DLD1 (cell line): ENCODE measurements around the gene EIF4A2.

Experiments used
- in situ Hi-C: cut with HindIII; loops from 2 replicates; pipeline ENCODE4 v1.10.0; 2017; ENCODE audit warnings: low sequenced_read_pairs

EIF4A2 gene

DNA sequence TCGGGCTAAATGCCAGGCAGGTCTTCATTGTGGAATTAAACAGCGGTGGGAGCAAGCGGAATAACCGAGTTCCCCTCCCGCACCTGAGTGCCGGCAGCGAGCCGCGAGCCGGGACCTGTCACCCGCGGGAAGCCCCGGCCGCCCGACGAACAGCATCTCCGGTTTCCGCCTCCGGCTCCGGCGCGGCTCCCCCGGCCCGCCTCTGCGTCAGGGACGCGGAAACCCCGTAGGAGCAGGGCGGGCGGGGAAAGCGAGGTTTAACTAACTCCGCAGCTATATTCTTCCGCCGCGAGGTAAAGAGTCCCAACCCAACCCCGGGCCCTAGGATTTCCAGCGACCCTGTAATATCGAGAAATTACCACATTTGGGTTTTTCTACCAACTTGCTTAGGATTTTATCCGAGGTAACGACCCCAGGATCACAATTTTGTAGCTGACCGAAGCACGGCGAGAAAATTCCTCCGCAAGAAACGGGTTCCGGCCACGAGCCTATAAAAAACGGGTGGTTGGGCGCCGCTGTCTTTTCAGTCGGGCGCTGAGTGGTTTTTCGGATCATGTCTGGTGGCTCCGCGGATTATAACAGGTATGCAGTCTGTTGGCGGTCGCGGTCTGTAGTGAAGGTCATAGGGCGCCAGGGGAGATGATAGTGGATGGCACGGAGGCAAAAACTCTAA lies at the start of gene EIF4A2:
Gene EIF4A2, plus strand, starts transcription at position 520 of the 673 bp plus-strand sequence. Its CDS starts 34 bp downstream, at position 554.
- in situ Hi-C loops: no loop called here

DNA sequence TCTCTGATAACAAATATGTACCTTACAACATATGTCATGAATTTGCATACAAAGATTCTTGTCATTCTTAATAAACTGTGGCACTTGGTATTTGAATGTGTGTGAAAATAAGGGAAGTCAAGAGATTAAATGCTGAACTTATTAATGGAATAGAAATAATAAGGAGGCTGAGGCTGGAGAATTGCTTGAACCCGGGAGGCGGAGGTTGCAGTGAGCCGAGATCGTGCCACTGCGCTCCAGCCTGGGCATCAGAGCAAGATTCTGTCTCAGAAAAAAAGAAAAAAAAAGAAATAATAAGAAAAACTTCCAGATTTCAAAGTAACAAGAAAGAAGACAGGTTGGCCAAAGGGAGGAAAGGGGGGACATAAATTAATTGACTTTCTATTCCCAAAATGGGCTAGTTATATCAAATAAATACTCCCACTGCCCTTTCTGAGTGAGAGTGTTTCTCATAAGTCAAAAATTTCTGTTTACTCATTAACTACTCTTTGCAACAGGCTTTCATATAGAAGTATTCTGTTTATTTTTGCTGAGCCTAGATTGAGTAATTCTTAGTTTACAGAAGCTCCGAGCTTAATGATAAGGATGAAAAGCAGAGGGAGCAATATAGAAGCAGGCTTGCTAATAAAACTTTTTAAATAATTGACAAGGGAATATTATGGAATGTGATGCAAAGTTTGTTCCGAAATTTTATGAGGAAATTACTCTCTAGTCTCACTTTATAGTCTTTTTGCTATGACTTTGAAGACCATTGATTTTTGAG lies 40.6 kb upstream of the EIF4A2 start:
- in situ Hi-C loops: no loop called here

DNA sequence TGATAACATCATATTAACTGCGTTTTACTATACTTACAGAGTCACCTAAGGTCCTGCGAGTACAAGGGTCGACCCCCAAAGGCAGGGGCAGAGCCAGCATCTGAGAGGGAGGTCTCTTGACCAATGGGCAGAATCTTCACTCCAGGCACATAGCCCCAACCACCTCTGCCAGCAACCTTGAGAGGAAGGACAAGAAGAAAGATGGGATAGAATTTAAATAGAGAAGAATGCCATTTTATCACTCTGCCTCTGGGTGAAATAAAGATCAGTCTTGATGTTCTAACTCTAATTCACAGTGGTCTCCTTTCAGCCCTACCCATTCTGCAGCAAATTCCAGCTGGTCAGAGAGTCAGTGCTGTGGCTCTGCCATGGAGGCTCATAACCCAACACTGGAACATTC lies 39.7 kb upstream of the EIF4A2 start:
- in situ Hi-C loops: no loop called here

DNA sequence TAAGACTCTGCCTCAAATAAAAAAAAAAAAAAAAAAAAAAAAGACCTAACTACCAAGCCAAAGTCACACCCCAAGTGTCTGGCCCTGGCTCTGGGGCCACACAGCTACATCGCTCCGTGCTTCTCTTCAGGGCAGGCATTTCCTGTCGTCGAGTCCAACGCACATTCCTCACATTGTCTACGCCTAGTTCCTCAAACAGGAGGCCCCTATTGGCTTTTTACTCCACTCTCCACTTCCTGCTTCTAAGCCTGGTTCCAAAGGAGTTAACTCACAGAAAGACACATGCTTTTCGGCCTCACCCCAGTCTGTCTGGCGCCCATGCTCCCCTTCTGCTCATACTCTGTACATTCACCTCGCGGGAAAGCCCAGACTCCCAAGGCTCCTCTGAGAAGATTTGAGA lies 37.4 kb upstream of the EIF4A2 start:
- in situ Hi-C loops: no loop called here

DNA sequence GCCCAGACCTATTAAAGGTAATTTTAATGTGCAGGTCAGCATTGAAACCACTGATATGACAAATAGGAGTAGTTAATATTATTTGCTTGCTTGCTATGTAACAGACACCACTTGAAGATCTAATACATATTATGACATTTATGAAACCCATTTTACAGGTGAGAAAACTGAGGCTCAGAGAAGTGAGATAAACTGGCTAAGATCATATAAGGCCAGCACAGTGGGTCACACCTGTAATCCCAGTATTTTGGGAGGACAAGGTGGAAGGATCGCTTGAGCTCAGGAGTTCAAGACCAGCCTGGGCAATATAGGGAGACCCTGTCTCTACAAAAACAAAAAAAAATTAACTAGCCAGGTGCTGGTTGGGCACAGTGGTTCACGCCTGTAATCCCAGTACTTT lies 33.1 kb upstream of the EIF4A2 start:
- in situ Hi-C loops: no loop called here

DNA sequence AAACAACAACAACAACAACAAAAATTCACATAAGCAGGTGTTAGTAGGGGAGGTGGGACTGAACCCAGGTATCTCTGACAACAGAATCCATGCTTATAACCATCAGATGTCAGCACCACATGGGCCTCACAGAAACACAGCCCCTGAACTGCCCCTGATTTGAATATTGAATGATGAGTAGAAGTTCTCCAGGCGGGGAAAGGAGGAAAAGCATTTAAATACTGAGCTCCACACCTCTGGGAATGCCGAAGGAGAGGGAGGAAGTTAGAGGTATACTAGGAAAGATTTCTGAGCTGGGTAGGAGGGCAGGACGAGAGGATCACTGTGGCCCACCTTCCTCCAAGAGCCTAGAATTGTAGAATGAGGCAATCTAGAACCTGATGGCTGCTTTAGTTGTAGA lies 31.9 kb upstream of the EIF4A2 start:
- in situ Hi-C loops: no loop called here

DNA sequence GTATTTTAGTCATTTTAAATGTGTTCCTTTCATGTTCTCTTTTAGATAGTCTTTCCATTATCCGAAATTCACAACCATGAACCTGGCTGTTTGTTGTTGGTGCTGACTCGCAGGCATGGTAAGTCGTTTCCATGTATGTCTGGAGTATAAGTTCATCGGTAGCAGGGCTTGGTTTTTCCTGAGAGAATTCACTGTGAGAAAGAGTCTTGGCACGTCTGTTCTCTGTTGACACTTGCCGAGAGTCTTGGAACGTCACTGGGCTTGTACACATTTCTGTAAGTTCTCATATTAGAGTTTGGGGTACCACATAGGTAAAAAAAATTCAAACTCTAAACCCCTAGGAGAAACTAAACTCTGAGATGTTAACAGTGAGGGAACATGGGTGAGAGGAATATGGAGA lies 29.4 kb upstream of the EIF4A2 start:
- in situ Hi-C loops: no loop called here

DNA sequence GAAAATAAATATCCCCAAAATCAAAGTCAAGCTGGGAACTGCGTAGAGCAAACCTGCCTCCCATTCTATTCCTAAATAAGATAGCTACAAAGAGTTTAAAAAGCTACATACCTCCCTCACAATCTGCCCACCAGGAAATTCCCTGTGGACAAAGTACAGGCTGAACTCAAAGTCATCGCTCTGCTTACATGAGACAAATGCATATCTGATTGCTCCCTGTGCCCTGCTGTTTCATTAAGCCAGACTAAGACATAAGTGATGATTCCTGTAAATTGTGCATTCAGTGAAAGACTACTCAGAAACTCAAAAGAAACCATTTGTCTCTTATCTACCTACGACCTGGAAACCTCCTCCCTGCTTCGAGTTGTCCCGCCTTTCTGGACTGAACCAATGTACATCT lies 28.5 kb upstream of the EIF4A2 start:
- in situ Hi-C loops: no loop called here

DNA sequence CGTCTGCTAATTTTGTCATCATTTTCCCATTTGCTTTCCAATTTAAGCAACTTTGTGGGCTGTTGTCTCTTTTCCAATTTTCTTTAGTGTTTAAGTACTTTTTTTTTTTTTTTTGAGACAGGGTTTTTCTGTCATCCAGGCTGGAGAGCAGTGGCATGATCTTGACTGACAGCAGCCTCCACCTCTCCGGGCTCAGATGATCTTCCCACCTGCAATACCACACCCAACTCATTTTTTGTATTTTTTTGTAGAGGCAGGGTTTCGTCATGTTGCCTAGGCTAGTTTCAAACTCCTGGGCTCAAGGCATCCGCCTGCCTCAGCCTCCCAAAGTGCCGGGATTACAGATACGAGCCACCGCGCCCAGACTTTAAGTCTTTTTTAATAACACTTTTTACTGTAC lies 26.2 kb upstream of the EIF4A2 start:
- in situ Hi-C loops: no loop called here

DNA sequence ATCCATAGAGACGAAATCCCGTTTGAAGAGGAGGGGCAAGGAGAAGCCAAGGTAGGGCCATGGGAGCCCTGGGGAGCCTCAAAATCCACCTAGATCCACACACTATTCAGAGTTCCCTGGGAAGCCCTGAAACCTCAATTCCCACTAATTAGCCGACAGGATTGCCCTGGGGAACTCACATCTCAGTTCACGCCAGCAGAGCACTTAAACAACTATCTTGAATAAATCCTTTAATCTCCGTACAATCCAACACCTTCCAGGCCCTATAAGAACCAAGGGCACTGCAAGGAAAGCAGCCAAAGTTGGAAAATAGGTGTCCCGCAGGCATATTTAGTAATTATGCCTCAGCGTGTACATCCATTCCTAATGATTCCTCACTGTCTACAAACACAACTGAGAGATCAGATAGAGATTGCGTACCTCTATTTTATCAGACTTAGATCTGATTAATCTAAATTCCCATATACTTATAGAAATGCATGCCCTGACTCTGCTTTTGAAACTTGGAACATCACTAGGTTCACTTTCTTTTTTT lies 25.6 kb upstream of the EIF4A2 start:
- in situ Hi-C loops: no loop called here

DNA sequence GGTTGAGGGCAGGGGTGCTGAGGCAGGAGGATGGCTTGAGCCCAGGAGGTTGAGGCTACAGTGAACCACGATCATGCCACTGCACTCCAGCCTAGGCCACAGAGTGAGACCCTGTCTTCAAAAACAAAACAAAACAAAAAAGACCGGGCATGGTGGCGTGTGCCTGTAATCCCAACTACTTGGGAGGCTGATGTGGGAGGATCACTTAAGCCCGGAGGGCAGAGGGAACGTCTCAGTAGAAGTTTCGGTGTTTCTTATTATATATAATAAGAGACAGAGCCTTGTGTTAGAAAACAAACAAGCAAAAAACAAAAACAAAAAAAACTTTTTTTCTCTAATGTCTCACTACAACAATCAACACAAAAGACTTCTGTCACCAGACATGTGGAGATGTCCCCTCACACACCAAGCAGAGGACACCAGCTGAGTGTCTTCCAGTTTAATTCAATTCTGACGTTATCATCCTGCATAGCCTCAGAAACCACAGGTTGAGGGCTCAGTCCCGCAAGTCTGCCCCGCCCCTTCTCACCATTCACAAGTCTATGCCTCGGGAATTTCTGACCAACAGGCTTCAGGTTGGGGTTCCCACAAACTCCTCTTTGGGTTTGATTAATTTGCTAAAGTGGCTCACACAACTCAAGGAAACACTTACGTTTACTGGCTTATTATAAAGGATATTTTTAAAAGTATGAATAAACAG lies 24.0 kb upstream of the EIF4A2 start:
- in situ Hi-C loops: no loop called here

DNA sequence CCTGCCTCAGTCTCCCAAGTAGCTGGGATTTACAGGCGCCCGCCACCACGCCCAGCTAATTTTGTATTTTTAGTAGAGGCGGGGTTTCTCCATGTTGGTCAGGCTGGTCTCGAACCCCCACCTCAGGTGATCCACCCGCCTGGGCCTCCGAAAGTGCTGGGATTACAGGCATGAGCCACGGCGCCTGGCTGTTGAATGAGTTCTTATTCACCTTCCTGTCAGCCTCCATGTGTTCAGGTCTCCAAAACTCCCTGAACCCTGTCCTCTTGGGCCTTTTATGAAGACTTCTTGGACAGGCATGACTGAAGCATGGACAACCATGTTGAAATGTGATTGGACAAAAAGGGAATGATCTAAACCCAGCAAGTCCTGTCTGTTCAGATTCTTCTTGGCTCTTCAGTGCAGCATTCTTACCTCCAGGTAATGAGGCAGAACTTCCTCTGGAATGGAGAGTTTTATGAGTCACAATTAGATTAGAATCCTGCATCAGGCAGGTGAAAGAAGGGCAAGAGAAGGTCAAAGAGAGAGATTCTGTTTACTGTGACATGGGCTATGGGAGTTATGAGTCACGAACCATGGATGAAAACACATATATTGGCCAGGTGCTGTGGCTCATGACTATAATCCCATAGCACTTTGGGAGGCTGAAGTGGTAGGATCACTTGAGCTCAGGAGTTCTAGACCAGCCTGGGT lies 23.1 kb upstream of the EIF4A2 start:
- in situ Hi-C loops: no loop called here

DNA sequence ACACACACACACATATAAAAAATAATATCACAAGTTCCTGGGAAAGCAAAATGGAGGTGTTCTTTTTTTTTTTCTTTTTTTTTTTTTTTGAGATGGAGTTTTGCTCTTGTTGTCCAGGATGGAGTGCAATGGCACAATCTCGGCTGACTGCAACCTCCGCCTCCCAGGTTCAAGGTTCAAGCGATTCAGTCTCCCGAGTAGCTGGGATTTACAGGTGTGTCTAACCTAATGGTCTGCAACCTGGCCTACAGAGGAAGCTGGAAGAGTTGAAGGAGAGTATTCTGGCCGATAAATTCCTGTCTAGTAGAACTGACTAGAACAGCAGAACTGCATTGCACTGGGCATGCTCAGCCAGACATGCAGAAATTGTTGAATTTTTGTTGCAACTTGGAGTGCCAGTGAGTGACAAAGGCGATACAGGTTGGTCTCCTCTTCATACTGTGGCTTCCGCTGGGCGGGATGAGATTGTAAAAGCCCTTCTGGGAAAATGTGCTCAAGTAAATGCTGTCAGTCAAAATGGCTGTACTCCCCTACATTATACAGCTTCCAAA lies 22.4 kb upstream of the EIF4A2 start:
- in situ Hi-C loops: no loop called here

DNA sequence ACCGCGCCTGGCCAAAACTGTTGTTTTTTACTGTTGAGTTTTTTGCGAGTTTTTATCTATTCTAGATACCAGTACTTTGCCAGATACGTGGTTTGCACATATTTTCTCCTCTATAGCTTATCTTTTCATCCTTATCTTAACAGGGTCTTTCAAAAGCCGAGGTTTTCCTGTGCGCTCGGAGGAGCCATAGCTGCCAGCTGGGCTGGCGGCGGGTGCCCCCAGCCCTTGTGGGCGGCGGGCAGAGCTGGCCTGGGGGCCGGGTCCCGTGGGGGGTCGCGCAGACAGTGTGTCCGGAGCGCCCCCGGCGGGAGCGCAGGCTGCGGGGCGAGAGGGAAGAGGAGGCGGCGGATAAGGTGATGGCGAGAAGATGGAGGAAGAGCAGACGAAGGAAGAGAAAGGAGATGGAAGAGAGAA lies 11.1 kb upstream of the EIF4A2 start:
- in situ Hi-C loops: no loop called here

DNA sequence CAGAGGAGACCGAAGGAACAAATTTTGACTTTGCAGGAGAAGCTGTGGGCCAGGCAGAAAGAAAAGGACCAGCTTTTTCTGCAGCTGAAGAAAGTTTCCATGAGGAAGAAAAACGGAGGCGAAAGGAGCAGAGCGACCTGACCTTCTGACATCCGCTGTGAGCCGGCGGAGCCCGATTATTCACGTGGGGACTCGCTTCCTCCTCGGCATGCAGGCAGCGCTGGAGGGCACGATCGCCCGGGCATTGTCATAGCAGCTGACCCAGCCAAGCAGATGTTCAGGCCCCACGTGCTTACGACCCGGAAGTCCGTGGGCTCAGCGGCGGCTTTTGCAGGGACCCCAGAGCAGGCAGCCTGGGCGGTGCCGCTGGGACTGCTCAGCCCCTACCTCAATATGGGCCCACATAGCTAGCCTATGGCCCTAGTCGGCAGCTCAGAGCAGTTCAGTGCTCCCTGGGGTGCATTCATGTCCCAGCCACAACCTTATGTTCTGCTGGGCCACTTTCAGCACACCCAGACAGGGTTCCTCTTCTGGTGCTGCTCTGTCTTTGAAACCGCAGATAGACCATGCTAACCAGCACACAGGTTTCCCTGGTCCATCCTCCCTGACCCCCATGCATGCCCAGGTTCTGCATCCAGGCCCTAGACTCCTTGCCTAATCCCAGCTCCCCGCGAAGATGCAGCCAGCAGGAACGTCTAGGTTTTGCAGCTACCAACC lies 10.5 kb upstream of the EIF4A2 start:
- in situ Hi-C loops: no loop called here

DNA sequence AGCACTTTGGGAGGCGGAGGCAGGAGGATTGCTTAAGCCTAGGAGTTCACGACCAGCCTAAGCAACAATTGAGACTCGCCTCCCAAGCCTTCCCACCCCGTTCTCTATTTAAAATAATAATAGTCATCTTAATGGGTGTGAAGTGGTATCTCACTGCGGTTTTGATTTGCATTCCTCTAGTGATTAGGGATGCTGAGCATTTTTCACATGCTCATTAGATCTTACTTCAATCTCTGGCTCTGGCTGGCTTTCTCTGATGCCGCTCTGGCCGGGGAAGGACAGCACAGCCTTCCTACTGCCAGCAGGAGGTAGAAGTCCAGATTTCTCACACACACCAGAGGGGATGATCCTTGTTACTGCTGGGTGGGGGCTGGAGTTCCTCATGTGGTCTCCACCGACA lies 7.4 kb upstream of the EIF4A2 start:
- in situ Hi-C loops: no loop called here

DNA sequence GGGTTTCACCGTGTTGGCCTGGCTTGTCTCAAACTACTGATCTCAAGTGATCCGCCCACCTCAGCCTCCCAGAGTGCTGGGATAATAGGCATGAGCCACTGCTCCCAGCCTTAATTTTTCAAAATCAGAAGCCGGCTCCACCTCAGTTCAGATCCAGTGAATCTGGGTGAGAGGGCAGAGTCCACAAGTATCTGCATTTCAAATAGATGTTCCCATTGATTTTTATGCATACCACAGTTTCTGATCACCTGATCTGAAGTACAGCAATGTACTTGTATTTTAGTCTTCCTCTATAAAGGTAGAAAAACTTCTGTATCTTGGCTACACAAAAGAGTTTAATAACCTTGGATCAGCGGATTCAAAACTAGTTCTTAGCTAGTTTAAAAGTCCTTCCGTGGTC lies 4.2 kb upstream of the EIF4A2 start:
- in situ Hi-C loops: no loop called here

DNA sequence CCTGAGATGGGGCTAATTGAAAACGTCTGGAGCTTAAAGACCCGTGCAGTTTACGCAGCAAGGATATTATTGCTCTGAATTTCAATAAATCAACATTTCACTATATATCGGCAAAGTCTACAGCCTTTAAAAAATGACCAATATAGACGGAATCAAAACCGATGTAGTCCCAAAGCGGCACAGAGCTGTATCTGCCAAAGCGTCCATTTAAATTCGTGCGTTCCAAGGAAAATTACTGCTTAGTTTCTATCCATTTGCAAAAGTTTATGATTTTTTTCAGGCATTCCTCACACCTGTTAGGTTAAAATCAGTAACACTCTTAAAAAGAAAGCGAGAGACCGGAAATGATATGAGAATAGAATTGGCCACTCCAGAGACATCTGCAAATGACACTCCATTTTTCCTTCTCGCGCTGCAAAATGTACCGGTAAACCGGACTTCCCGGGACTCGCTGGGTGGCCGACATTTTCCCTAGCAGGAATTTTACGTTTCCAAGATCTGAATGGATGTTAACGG lies 777 bp upstream of the EIF4A2 start:
- in situ Hi-C loops: no loop called here

DNA sequence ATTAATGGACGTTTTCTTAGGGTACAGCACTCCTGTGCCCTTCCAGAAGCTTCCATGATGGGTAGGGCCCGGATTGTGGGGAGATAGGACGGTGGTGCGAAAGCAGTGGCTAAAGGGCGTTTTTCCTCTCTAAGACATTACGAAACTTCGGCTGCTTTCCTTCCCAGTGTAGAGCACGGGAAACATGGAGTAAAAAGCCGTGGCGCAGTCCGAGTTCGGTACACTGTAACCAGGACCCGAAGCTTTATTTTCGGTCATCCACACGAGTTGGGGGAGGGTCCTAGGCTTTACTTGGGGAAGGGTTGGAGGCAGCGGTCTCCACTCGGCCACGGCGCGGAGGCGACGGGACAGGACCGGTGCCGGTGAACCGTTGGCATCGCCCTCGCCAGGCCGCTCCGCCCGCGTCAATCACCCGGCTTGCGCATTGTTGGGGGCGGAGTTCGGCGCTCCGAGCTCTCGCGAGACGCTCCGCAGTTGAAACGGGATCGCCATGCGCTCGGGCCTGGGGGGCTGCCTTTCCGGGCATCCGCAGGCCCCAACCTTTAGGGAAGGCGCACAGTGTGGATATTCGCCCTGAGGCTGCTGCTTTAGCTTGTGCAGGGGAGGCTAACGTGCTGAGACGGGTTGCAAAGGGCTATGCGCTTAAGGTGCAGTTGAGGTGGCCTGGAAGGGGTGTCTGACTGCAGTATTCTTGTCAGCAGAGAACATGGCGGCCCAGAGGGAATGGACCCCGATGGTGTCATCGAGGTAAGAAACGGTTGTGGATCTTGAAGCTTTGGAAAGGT lies 546 bp downstream of the EIF4A2 start:
- in situ Hi-C loops: no loop called here
